Raji (cell line): Measurements from ENCODE around the gene IP6K1.

ENCODE experiments used
- POLR2A ChIP-seq: IDR thresholded peaks from 2 replicates; pipeline ENCODE4 v1.6.1; 2011; ENCODE audit warnings: low read depth, low read length, control low read depth; ENCODE audit not compliant: insufficient read depth

Gene IP6K1

GRCh38 chr3:49750056-49750455 lies 36.3 kb downstream of the IP6K1 start:
- TF ChIP-seq POLR2A: no peak

- no peak for TF ChIP-seq POLR2A
Measured at GRCh38 chr3:49747792-49748480, 38.4 kb downstream of the IP6K1 start.

- no peak for TF ChIP-seq POLR2A
Measured at GRCh38 chr3:49745986-49746385, 40.4 kb downstream of the IP6K1 start.

DNA sequence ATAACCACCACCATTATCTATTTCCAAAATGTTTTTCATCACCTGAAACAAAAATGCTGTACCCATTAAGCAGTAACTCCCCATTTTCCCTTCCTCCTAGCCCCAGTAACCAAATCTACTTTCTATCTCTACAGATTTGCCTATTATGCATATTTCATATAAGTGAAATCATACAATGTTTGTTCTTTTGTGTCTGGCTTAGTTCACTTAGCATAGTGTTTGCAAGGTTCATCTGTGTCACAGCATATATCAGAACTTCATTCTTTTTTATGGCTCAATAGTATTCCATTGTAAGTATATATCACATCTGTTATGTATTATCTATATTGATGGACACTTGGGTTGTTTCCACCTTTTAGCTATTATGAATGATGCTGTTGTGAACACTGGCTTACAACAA lies 45.9 kb downstream of the IP6K1 start:
- TF ChIP-seq POLR2A: no peak

GRCh38 chr3:49738067-49738713 lies 48.2 kb downstream of the IP6K1 start:
- no peak for TF ChIP-seq POLR2A

DNA sequence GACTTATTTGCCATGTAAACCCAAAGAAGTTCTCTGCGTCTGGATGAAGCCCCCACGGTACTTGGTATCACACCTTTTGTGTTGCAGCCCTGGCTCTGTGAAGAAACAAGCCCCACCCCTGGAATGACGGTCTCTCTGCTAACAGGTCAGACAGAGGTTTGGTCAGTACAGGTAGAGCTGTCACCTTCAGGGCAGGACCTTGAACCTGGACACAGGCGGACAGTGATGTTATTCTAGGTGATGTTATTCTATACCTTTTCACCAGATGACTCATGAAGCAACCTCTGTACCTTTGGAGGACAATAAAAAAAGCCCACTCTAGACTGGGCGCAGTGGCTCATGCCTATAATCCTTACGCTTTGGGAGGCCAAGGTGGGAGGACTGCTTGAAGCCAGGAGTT lies 51.6 kb downstream of the IP6K1 start:
- no peak for TF ChIP-seq POLR2A

GRCh38 chr3:49733551-49733950 lies 52.8 kb downstream of the IP6K1 start:
- TF ChIP-seq POLR2A: no peak

DNA sequence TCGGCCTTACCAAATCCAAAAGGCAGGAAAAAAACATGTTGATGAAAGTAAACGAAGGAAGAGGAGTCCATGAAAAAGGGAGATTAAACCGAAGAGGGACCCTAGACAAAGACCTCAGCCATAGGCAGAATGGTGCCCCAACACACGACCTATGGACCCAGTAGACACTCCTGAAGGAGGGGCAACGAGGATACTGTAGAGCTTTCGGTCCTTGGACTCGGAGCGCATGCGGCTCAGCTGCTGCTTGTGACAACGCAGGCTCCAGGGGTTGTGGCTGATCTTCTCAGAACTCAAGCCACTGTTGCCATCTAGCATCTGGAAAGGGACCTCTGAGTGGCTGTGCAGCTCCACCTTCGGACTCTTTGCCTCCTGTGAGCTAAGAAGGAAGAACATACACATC lies 53.7 kb downstream of the IP6K1 start:
- TF ChIP-seq POLR2A: no peak

DNA sequence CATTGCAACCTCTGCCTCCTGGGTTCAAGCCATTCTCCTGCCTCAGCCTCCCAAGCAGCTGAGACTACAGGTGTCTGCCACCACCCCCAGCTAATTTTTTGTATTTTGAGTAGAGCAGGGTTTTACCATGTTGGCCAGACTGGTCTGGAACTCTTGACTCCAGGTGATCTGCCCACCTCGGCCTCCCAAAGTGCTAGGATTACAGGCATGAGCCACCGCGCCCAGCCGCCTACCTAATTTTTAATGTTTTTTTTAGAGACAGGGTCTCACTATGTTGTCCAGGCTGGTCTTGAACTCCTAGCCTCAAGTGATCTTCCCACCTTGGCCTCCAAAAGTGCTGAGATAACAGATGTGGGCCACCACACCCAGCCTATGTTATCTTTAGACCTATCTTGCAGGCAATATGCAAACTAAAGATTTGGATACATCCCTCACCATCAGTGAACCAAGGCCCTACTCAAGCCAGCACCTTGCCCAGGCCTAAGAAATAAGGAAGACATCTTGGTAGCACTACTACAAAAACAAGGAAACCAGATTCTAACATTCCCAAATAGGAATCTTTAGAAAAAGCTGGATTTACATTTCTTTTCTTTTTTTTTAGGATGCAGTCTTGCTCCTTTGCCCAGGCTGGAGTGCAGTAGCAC lies 56.3 kb downstream of the IP6K1 start:
- TF ChIP-seq POLR2A: no peak

DNA sequence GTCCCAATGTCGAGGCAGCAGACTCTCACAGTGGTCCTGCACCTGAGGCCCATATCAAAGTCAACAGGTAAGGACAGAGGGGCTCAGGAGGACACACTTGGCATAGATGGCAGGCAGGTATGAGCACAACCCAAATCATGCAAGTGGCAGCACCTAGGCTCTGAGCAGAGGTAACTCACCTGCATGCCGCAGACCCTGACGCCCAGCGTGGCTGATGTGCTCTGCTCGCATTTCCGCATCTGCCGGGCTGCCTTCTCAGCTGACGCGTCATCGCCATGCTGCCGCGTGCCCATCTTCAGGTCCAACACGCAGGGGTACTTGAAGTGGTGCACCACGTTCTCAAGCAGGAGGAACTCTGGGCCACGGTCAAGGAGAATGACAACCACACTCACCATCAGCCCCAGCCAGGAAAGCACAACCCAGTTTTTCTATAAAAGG lies 58.4 kb downstream of the IP6K1 start:
- no peak for TF ChIP-seq POLR2A

- TF ChIP-seq POLR2A: no peak
Measured at GRCh38 chr3:49727154-49727923, 59.0 kb downstream of the IP6K1 start.

DNA sequence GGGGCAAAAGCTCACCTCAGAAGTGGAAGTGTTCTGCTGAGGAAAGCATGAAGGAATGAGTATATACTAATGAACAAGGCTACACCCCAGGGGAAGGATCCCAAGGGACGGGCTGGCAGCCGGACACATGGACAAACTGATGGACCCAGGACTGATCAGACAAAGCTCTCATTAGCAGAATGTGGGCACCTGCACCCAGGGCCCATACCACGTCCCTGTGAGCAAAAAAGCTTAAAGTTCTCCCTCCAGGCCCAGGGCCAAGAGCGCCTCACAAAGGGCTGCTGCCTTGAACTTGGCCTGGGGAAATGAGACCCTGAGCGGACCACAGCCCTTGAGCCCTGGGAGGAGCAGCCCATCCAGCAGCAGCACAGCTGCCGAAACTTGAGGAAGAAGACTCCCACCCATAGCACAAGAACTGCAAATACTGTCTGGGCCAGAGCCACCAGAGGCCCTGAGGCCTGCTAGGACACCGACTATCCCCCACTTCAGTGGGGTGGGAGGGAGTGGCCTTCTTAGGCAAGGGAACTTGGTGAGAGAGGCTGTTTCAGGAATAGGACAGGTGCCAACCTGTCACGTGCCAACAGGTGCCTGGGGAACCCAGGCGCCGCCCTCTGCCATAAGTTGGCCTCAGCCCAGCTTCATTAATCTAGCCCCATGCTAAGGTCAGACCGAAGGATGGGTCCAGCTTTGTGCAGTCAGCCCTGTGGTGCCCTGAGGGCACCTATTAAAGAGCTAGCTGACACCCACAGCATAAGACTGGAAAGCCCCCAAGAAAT lies 60.2 kb downstream of the IP6K1 start:
- TF ChIP-seq POLR2A: no peak

DNA sequence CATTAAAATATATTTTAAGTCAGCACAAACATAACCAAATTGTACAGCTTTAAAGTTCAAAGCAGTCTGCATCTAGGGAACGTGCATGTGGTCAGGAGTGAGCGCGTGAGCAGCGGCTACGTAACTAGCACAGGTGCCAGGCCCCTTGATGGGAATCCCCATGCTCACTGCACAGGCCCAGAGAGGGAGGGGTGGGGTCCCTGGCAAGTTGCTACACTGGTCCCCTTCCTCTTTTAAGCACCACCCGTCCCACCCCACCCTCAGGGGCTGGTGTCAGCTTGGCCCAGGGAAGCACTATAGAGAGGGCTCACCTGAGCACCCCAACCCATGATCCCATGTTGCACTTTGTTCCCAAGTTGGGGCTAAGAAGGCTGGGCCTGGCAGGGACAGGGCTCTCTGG lies 61.8 kb downstream of the IP6K1 start:
- no peak for TF ChIP-seq POLR2A

- peak; percentile 69 for TF ChIP-seq POLR2A
Measured at GRCh38 chr3:49723628-49724551, 62.5 kb downstream of the IP6K1 start, which contains the start of gene GMPPB. Gene GMPPB (minus strand): TSS chr3:49723951. CDS start chr3:49723726, 225 bp downstream.

DNA sequence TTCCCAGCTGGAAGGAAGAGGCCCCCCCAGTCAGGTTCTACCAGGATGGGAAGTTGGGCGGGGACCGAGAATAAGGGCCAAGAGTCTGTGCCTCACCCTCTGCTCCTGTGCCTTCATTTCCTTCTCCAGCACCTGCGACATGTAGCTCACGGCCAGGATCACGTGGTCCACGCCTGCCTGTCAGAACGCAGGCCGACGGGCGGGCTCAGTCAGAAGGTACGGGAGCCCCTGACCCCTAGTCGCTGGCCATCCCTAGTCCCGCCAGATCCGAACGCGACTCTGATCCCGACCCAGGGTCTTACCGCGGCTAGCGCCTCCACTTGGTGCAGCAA lies 63.1 kb downstream of the IP6K1 start:
- TF ChIP-seq POLR2A: peak; percentile 52
